Measurements from ENCODE around the gene SKAP1. TPM values are rescaled to one million over a fixed set of nuclear protein-coding genes. Genes with fewer than 3 reads are reported as not detected.
A peak's percentile ranks its signal among the peaks of the same experiment; 100 is the strongest.

The SKAP1 gene
- total RNA-seq, 1 donor from 2014 or later = 0.69 TPM

GRCh38 chr17:48313096-48313755, 116.8 kb downstream of the SKAP1 start:
- Mint-ChIP-seq H3K36me3 (ENCODE audit: insufficient read depth) (no peaks in the 10 kb centered on the region), H3K4me1 (ENCODE audit: low read depth) (peaks cover 50% of the 10 kb centered on the region), H3K27me3 (no peaks in the 10 kb centered on the region), H3K9me3 (ENCODE audit: low read depth) (no peaks in the 10 kb centered on the region), H3K27ac (peak overlapping the region; percentile 1), H3K4me3 (ENCODE audit: low read depth) (no peak overlapping the region)
- no peak for TF ChIP-seq CTCF (IDR thresholded peaks at IDR 0.05; ENCODE audit: unreplicated experiment)
- DNase-seq (ENCODE audit: low spot score, unreplicated experiment) = no peak

DNA sequence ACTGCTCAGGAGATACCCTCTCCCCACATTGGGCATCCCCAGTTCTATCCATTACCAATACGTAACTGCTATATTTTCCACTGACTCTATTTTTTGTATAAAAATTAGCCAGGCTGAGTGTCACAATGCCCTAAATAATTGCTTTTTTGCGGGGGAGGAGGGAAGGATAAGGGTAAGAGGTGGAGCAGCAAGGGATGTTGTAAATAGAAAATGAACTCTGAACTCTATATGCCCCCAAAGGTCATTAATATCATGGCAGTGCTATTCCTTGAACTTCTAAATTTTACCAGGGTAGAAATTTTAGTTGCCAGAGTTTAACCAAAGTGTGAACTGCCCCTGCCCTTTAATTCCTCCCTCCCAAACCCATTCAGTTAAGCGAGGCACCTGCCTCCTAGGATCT, 118.7 kb downstream of the SKAP1 start:
- peak overlapping the region; percentile 48 for H3K4me3 Mint-ChIP-seq (ENCODE audit: low read depth)
- H3K27me3 Mint-ChIP-seq = no peaks in the 10 kb centered on the region
- no peak for TF ChIP-seq CTCF (IDR thresholded peaks at IDR 0.05; ENCODE audit: unreplicated experiment)
- H3K9me3 Mint-ChIP-seq (ENCODE audit: low read depth) = no peaks in the 10 kb centered on the region
- DNase-seq (ENCODE audit: low spot score, unreplicated experiment) = no peak
- peak overlapping the region; percentile 92 for H3K27ac Mint-ChIP-seq
- H3K4me1 Mint-ChIP-seq (ENCODE audit: low read depth) = peaks cover 61% of the 10 kb centered on the region
- H3K36me3 Mint-ChIP-seq (ENCODE audit: insufficient read depth) = no peaks in the 10 kb centered on the region

DNA sequence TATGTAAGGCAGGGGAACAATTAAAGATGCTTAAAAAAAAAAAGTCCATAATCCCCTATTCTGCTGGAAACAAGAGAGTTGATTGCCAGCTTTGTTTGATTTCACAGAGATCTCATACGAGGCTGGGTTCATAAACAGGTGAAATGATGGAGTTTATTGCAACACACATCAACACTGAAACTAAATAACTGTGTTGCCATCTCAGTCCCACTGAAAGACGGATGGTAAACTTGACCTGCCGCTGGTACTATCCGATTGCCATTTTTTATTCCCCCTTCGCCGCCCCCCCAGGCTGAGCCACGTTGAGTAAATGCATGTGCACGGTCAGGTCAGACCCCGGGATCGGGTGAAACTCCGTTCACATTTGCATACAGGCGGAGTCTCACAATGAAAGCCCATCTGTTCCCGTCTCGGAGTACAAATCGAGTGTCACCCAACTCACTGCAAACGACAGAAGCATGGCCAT, 119.2 kb downstream of the SKAP1 start:
- Mint-ChIP-seq H3K9me3 (ENCODE audit: low read depth) (no peaks in the 10 kb centered on the region), H3K4me1 (ENCODE audit: low read depth) (peaks cover 61% of the 10 kb centered on the region), H3K27me3 (no peaks in the 10 kb centered on the region), H3K27ac (peak overlapping the region; percentile 92), H3K36me3 (ENCODE audit: insufficient read depth) (no peaks in the 10 kb centered on the region), H3K4me3 (ENCODE audit: low read depth) (peak overlapping the region; percentile 48)
- TF ChIP-seq CTCF (IDR thresholded peaks at IDR 0.05; ENCODE audit: unreplicated experiment) = no peak
- DNase-seq (ENCODE audit: low spot score, unreplicated experiment) = peak; percentile 49

GRCh38 chr17:48308581-48308980, 121.4 kb downstream of the SKAP1 start:
- H3K27me3 Mint-ChIP-seq = no peaks in the 10 kb centered on the region
- no peak for TF ChIP-seq CTCF (IDR thresholded peaks at IDR 0.05; ENCODE audit: unreplicated experiment)
- no peak overlapping the region for H3K27ac Mint-ChIP-seq
- no peak for DNase-seq (ENCODE audit: low spot score, unreplicated experiment)
- no peaks in the 10 kb centered on the region for H3K36me3 Mint-ChIP-seq (ENCODE audit: insufficient read depth)
- no peak overlapping the region for H3K4me3 Mint-ChIP-seq (ENCODE audit: low read depth)
- no peaks in the 10 kb centered on the region for H3K9me3 Mint-ChIP-seq (ENCODE audit: low read depth)
- peaks cover 49% of the 10 kb centered on the region for H3K4me1 Mint-ChIP-seq (ENCODE audit: low read depth)

- peak; percentile 88 for TF ChIP-seq CTCF (IDR thresholded peaks at IDR 0.05; ENCODE audit: unreplicated experiment)
- H3K36me3 Mint-ChIP-seq (ENCODE audit: insufficient read depth) = no peaks in the 10 kb centered on the region
- H3K27me3 Mint-ChIP-seq = no peaks in the 10 kb centered on the region
- H3K9me3 Mint-ChIP-seq (ENCODE audit: low read depth) = no peaks in the 10 kb centered on the region
- peak; percentile 11 for DNase-seq (ENCODE audit: low spot score, unreplicated experiment)
- H3K4me3 Mint-ChIP-seq (ENCODE audit: low read depth) = no peak overlapping the region
- no peak overlapping the region for H3K27ac Mint-ChIP-seq
- peaks cover 44% of the 10 kb centered on the region for H3K4me1 Mint-ChIP-seq (ENCODE audit: low read depth)
These were observed 122.1 kb downstream of the SKAP1 start for GRCh38 chr17:48307814-48308411.

Data from progenitor cell of endocrine pancreas (in vitro differentiated cells).